OCI-LY3 (cell line): Measurements from ENCODE around the gene CLIP2.

Source experiments
- H2AFZ ChIP-seq: fragments of 200-600, 300-600 bp; shearing (Covaris generic); 2 replicates; pipeline ENCODE4 v1.6.0; 2014; ENCODE audit warnings: antibody characterized with exemption, low read depth, low read length
- H3K27ac ChIP-seq: fragments of 200-600, 300-600 bp; sonication (generic); 2 replicates; pipeline ENCODE4 v1.5.1; 2014; ENCODE audit warnings: mild to moderate bottlenecking, low read length, moderate library complexity, mixed read lengths
- H3K27me3 ChIP-seq: fragments of 200-600, 300-600 bp; sonication (generic); 2 replicates; pipeline ENCODE4 v1.6.1; 2014; ENCODE audit warnings: low read depth, low read length, mixed read lengths
- H3K36me3 ChIP-seq: fragments of 200-600, 300-600 bp; sonication (generic); replicated peaks from 2 replicates; pipeline ENCODE3; 2014; ENCODE audit warnings: low read depth, low read length, mixed read lengths
- H3K4me1 ChIP-seq: fragments of 300-600, 200-600 bp; sonication (generic); 2 replicates; pipeline ENCODE4 v1.6.1; 2014; ENCODE audit warnings: low read length, mixed read lengths
- H3K4me2 ChIP-seq: fragments of 200-600, 300-600 bp; sonication (generic); 2 replicates; pipeline ENCODE4 v1.6.1; 2014; ENCODE audit warnings: low read length, mixed read lengths
- H3K4me3 ChIP-seq: fragments of 300-600, 200-600 bp; sonication (generic); 2 replicates; pipeline ENCODE4 v1.5.1; 2014; ENCODE audit warnings: antibody characterized with exemption, mild to moderate bottlenecking, low read length, moderate library complexity
- H3K79me2 ChIP-seq: fragments of 300-600, 200-600 bp; shearing (Covaris generic); 2 replicates; pipeline ENCODE4 v1.6.1; 2014; ENCODE audit warnings: mild to moderate bottlenecking, low read length, mixed read lengths
- H3K9ac ChIP-seq: fragments of 300-600, 200-600 bp; shearing (Covaris generic); 2 replicates; pipeline ENCODE4 v1.6.0; 2014; ENCODE audit warnings: mild to moderate bottlenecking, low read length, moderate library complexity
- H3K9me3 ChIP-seq: fragments of 200-600, 300-600 bp; shearing (Covaris generic); 2 replicates; pipeline ENCODE4 v1.6.1; 2014; ENCODE audit warnings: low read length, mixed read lengths; ENCODE audit not compliant: insufficient read depth
- H4K20me1 ChIP-seq: fragments of 200-600, 300-600 bp; sonication (generic); 2 replicates; pipeline ENCODE4 v1.6.1; 2016; ENCODE audit warnings: low read length, mixed read lengths; ENCODE audit not compliant: insufficient read depth
- EZH2phosphoT487 ChIP-seq: fragments of 200-600 bp; shearing (Covaris generic); IDR thresholded peaks from 2 replicates; pipeline ENCODE4 v1.6.1; 2018; ENCODE audit warnings: antibody characterized with exemption, mixed run types, low read depth
- TF ChIP-seq, protein P1 (sequence below): fragments of 200-600, 300-600 bp; sonication (generic); IDR thresholded peaks from 2 replicates; pipeline ENCODE4 v1.5.1; 2014; ENCODE audit warnings: antibody characterized with exemption, low read length, low read depth

Gene CLIP2

GRCh38 chr7:74453322-74454011 is 164.3 kb downstream of the CLIP2 start, which contains the start of gene GTF2IRD1:
Gene GTF2IRD1 (plus strand): TSS chr7:74453906. CDS start chr7:74508081, 54,175 bp downstream.
- TF ChIP-seq, protein P1, sequence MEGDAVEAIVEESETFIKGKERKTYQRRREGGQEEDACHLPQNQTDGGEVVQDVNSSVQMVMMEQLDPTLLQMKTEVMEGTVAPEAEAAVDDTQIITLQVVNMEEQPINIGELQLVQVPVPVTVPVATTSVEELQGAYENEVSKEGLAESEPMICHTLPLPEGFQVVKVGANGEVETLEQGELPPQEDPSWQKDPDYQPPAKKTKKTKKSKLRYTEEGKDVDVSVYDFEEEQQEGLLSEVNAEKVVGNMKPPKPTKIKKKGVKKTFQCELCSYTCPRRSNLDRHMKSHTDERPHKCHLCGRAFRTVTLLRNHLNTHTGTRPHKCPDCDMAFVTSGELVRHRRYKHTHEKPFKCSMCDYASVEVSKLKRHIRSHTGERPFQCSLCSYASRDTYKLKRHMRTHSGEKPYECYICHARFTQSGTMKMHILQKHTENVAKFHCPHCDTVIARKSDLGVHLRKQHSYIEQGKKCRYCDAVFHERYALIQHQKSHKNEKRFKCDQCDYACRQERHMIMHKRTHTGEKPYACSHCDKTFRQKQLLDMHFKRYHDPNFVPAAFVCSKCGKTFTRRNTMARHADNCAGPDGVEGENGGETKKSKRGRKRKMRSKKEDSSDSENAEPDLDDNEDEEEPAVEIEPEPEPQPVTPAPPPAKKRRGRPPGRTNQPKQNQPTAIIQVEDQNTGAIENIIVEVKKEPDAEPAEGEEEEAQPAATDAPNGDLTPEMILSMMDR: no peak
- no peak for TF ChIP-seq EZH2phosphoT487
- Histone ChIP-seq H3K4me3 (no peak within 1 kb of the TSS), H3K4me2 (no peak within 1 kb of the TSS), H3K27ac (no peak within 1 kb of the TSS), H3K9ac (no peak within 1 kb of the TSS), H4K20me1 (no peaks in the 10 kb centered on the region), H3K36me3 (no peaks in the 10 kb centered on the region), H3K27me3 (no peaks in the 10 kb centered on the region), H3K9me3 (no peaks in the 10 kb centered on the region), H2AFZ (no peak within 1 kb of the TSS), H3K79me2 (no peaks in the 10 kb centered on the region), H3K4me1 (no peaks in the 10 kb centered on the region)

DNA sequence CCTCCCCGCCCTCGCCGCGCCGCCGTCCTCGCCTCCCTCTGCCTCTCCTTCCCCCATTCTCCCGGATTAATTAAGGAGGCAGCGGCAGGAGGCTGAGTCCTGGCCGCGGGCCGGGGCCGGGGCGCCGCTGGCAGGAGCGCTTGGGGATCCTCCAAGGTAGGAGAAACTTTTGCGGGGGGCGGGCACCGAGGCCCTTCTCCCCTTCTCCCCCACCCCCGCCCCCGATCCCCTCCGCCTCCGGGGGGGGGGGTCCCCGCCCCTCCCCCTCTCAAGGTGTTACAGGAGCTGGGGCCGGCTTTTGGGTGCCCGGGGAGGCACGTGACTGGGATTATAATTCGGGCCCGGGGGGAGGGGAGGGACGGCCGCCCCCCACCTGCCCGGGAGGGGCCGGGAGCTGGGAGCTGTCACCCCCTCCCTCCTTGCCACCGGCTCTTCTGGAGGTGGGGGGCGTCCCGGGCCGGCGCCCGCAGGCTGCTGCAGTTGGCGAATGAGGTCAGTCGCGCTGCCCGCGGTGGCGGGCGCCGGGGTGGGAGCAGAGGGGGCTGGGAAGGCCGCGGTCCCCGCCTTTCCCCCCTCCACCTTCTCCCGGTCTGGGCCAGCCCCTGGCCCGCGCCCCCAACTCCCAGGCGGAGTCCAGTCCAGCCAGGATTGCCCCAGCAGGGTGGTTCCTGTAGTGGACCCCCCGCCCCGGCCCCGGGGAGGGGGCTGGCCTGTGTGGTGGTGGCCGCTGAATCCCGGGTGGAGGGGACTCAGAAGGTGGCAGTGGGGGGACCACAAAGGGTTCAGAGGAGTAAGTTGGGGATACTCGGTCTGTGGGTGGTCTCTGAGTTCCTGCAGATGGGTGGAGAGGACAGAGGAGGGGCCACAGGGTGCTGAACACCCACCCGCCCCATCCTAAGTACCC is 165.1 kb downstream of the CLIP2 start:
- H3K4me3 ChIP-seq: no peak overlapping the region
- TF ChIP-seq, protein P1: no peak
- TF ChIP-seq EZH2phosphoT487: no peak
- H3K4me1 ChIP-seq: no peaks in the 10 kb centered on the region
- H3K9me3 ChIP-seq: no peaks in the 10 kb centered on the region
- no peaks in the 10 kb centered on the region for H3K79me2 ChIP-seq
- H3K27ac ChIP-seq: no peak overlapping the region
- H3K36me3 ChIP-seq: no peaks in the 10 kb centered on the region
- H3K27me3 ChIP-seq: no peaks in the 10 kb centered on the region
- no peaks in the 10 kb centered on the region for H4K20me1 ChIP-seq
- no peak overlapping the region for H2AFZ ChIP-seq
- no peak overlapping the region for H3K4me2 ChIP-seq
- no peak overlapping the region for H3K9ac ChIP-seq

DNA sequence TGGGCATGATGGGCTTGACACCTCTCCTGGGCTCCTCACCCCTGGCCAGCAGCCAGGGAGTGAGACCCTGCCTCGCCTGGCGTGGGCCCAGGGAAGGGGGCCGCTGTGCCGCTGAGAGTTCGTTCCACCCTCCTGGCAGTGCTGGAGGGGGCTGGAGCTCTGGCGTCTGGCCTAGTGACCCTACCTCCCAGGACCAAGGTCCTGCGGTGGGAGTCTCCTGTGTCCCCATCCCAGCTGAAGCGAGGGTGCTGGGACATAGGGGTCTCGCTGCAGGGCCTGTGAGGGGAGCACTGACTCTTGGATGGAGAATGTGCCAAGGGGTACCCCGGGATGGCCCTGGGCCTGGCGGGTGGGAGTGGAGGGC is 165.7 kb downstream of the CLIP2 start:
- Histone ChIP-seq H3K4me3 (no peak overlapping the region), H2AFZ (no peak overlapping the region), H3K4me2 (no peak overlapping the region), H3K27ac (no peak overlapping the region), H3K79me2 (no peaks in the 10 kb centered on the region), H3K9ac (no peak overlapping the region), H3K27me3 (no peaks in the 10 kb centered on the region), H4K20me1 (no peaks in the 10 kb centered on the region), H3K9me3 (no peaks in the 10 kb centered on the region), H3K36me3 (no peaks in the 10 kb centered on the region), H3K4me1 (no peaks in the 10 kb centered on the region)
- no peak for TF ChIP-seq EZH2phosphoT487
- TF ChIP-seq, protein P1: no peak

GRCh38 chr7:74455291-74455804 is 166.1 kb downstream of the CLIP2 start:
- H2AFZ ChIP-seq: no peak overlapping the region
- no peak overlapping the region for H3K4me3 ChIP-seq
- no peak overlapping the region for H3K9ac ChIP-seq
- H3K4me1 ChIP-seq: no peaks in the 10 kb centered on the region
- H3K9me3 ChIP-seq: no peaks in the 10 kb centered on the region
- no peaks in the 10 kb centered on the region for H3K79me2 ChIP-seq
- H3K4me2 ChIP-seq: no peak overlapping the region
- no peaks in the 10 kb centered on the region for H3K36me3 ChIP-seq
- no peaks in the 10 kb centered on the region for H4K20me1 ChIP-seq
- H3K27me3 ChIP-seq: no peaks in the 10 kb centered on the region
- TF ChIP-seq EZH2phosphoT487: no peak
- TF ChIP-seq, protein P1: no peak
- no peak overlapping the region for H3K27ac ChIP-seq
